ENCODE data around the gene ASCC2. TPM values are rescaled to one million over a fixed set of nuclear protein-coding genes. Genes with fewer than 3 reads are reported as not detected.

ASCC2 gene
- total and polyA plus RNA-seq, 8 donors, result 51.2 to 58.3 (median 54.4) TPM

DNA sequence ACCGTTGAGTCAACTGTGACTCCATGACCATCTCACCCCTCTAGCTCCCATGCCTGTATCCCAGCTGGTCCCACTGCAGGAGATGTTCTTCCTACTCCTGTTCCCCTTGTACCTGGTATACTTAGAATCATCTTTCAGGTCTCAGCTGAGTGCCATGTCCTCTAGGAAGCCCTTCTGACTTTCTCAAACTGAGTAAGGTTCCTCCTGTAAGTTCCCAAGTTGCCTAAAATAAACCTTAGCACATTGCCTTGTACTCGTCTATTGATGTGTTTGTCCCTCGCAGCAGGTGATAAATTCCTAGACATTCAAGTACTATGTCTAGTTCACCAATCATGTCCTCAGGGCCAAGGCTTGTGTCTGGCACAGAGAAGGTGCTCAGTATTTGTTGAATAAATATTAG, 18.4 kb upstream of the ASCC2 start:
- DNase-seq (no peak), ATAC-seq (no peak)
- Histone ChIP-seq H3K4me3 (no peak overlapping the region), H3K27me3 (no peaks in the 10 kb centered on the region), H3K4me1 (peaks cover 0 to 37% of the 10 kb centered on the region in 2 donors), H3K9me3 (no peaks in the 10 kb centered on the region), H3K36me3 (no peaks in the 10 kb centered on the region), H3K27ac (no peak overlapping the region)
- no peak for TF ChIP-seq CTCF (IDR thresholded peaks at IDR 0.05)
- intact Hi-C loops (cut with DNase I), result no loop called here

DNA sequence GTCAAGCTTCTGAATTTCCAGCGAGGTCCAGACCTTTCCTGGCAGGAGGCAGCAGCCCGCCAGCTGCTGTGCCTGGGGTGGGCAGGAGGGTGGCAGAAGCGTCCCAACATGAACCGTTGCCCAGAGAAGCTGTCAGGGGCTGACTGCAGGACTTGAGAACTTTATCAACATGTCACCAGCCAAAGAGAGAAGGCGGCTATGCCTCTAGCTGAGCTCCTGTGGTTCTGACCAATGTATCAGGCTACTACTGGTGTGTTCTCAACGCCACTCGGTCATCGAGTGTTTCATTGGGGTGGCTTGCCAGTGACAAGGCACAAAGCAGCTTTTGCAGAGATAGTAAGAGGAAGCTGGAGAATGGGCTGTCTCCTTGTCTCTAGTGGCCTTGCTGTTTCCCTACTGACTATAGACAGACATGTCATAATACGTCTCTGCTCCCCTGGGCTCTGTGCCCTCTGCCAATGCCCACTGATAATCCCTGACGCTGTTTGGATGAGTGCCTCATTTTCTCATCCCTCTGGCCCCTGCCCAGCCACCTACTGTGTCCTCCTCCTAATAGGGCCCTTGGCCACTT, 17.6 kb upstream of the ASCC2 start:
- peak; percentile 44 for ATAC-seq
- Histone ChIP-seq H3K36me3 (no peaks in the 10 kb centered on the region), H3K4me3 (no peak overlapping the region), H3K27me3 (no peaks in the 10 kb centered on the region), H3K9me3 (no peaks in the 10 kb centered on the region), H3K4me1 (peaks cover 0 to 30% of the 10 kb centered on the region in 2 donors), H3K27ac (peak overlapping the region in 1 of 2 donors; percentile 57)
- TF ChIP-seq CTCF (IDR thresholded peaks at IDR 0.05), result no peak
- intact Hi-C loops (cut with DNase I), result no loop called here
- no peak for DNase-seq

GRCh38 chr22:29854432-29854831, 16.4 kb upstream of the ASCC2 start:
- Histone ChIP-seq H3K4me1 (peaks cover 0 to 17% of the 10 kb centered on the region in 2 donors), H3K4me3 (no peak overlapping the region), H3K27ac (no peak overlapping the region), H3K36me3 (no peaks in the 10 kb centered on the region), H3K27me3 (no peaks in the 10 kb centered on the region), H3K9me3 (no peaks in the 10 kb centered on the region)
- no peak for TF ChIP-seq CTCF (IDR thresholded peaks at IDR 0.05)
- intact Hi-C loops (cut with DNase I), result no loop called here
- ATAC-seq (no peak), DNase-seq (no peak)

DNA sequence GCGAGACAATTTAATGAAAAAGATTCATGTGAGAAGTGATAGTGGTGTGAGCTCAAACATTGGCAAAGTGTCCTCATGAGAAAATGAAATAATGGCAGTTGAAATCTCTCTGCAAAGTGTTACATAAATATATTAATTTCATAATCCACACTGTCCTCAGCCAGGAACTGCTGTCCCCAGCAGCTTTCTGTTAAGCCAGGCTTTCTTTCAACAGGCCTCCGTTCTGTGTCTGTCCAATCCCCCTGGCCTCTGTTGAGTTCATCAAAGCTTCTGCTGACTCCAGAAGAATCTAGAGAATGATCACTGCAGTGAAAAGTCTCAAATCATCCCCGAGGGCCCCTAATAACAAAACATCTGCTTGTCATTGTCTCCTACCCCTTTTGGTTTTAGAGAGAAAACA, 10.0 kb upstream of the ASCC2 start:
- Histone ChIP-seq H3K27me3 (no peaks in the 10 kb centered on the region), H3K36me3 (no peaks in the 10 kb centered on the region), H3K9me3 (peaks cover 0 to 8% of the 10 kb centered on the region in 2 donors), H3K4me1 (peaks cover 0 to 8% of the 10 kb centered on the region in 2 donors), H3K27ac (peak overlapping the region in 1 of 2 donors; percentile 70), H3K4me3 (no peak overlapping the region)
- ATAC-seq (no peak), DNase-seq (peak in 1 of 4 donors; percentile 11)
- TF ChIP-seq CTCF (IDR thresholded peaks at IDR 0.05), result no peak
- intact Hi-C loops (cut with DNase I), result no loop called here

- ATAC-seq, result no peak
- H3K4me1 ChIP-seq, result peaks cover 0 to 8% of the 10 kb centered on the region in 2 donors
- no peaks in the 10 kb centered on the region for H3K27me3 ChIP-seq
- no peak for TF ChIP-seq CTCF (IDR thresholded peaks at IDR 0.05)
- H3K9me3 ChIP-seq, result peaks cover 0 to 8% of the 10 kb centered on the region in 2 donors
- DNase-seq, result no peak
- H3K27ac ChIP-seq, result no peak overlapping the region
- H3K4me3 ChIP-seq, result no peak overlapping the region
- no peaks in the 10 kb centered on the region for H3K36me3 ChIP-seq
- intact Hi-C loops (cut with DNase I), result no loop called here
Observed at GRCh38 chr22:29846290-29846689, 8.2 kb upstream of the ASCC2 start.

Measured in left lung (tissue), 10 donors.